OCI-LY7 (cell line): ENCODE data around the gene LRP4.

Source experiments
- CTCF ChIP-seq: fragments of 200-600 bp; sonication (generic); conservative IDR thresholded peaks from 2 replicates; pipeline ENCODE4 v1.5.1; 2014; ENCODE audit warnings: mild to moderate bottlenecking, antibody characterized with exemption, low read length, moderate library complexity, mixed read lengths
- EZH2phosphoT487 ChIP-seq: fragments of 200-600 bp; sonication (generic); IDR thresholded peaks from 2 replicates; pipeline ENCODE4 v1.6.1; 2018; ENCODE audit warnings: low read depth, borderline replicate concordance, mild to moderate bottlenecking, mixed run types, antibody characterized with exemption, low read length, moderate library complexity, mixed read lengths

- TF ChIP-seq CTCF (no peak), EZH2phosphoT487 (no peak)
Observed at GRCh38 chr11:46857666-46858065, 60.7 kb downstream of the LRP4 start.
